Measurements from ENCODE around the gene NUCB1.
"Not testable (repeated sequence)": the region's sequence is repeated elsewhere in the genome, so short reads cannot be mapped to it uniquely, and the experiment has no call there.

- not testable (repeated sequence) for TF ChIP-seq CTCF (IDR thresholded peaks at IDR 0.05; ENCODE audit: insufficient read depth, low read length, poor library complexity, severe bottlenecking); EZH2phosphoT487 (conservative IDR thresholded peaks at IDR 0.05; ENCODE audit: low read length)
These were observed 27.6 kb downstream of the NUCB1 start for GRCh38 chr19:48927692-48928091.
